Body of pancreas (tissue), 4 donors: ENCODE data around the gene WWC2.

ENCODE experiments used
- POLR2A ChIP-seq, 3 donors: fragments of 450-650 bp; IDR thresholded peaks; one replicate each; pipeline ENCODE4 v1.6.1; 2016; ENCODE audit warnings: antibody characterized with exemption in 3 of 3, mild to moderate bottlenecking in 2 of 3
- TF ChIP-seq, protein P1 (sequence below), 7 experiments: fragments of 450-650 bp in 4 of 7; fragments of 200-600 bp in 3 of 7; sonication (generic) in 3 of 7; IDR thresholded peaks; one replicate each; pipeline ENCODE4 v1.5.1; 2016 to 2019; ENCODE audit warnings: antibody characterized with exemption in 7 of 7

DNA sequence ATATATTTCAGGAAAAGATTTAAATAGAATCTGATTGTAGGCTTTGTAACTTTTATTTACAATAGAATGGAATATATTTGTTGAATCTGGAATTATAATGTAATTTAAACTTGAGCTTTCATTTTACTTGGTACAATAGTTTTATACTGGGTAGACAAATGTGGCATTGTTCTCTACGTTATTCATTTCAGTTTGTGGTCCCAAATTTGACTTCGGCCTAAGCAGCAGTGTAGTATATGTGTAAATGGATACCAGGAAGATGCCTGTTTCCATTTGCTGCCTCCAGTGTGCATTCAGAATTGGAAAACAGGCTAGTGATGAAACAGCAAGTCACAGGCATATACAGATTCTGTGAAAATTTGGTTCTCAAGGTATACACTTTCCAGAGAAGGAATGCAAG lies 143.2 kb downstream of the WWC2 start:
- TF ChIP-seq, protein P1, sequence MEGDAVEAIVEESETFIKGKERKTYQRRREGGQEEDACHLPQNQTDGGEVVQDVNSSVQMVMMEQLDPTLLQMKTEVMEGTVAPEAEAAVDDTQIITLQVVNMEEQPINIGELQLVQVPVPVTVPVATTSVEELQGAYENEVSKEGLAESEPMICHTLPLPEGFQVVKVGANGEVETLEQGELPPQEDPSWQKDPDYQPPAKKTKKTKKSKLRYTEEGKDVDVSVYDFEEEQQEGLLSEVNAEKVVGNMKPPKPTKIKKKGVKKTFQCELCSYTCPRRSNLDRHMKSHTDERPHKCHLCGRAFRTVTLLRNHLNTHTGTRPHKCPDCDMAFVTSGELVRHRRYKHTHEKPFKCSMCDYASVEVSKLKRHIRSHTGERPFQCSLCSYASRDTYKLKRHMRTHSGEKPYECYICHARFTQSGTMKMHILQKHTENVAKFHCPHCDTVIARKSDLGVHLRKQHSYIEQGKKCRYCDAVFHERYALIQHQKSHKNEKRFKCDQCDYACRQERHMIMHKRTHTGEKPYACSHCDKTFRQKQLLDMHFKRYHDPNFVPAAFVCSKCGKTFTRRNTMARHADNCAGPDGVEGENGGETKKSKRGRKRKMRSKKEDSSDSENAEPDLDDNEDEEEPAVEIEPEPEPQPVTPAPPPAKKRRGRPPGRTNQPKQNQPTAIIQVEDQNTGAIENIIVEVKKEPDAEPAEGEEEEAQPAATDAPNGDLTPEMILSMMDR (IDR thresholded peaks at IDR 0.05), result no peak
- TF ChIP-seq POLR2A (IDR thresholded peaks at IDR 0.05), result no peak
